Left renal pelvis (tissue), 4 donors: Measurements from ENCODE around the gene PARD3. TPM values are rescaled to one million over a fixed set of nuclear protein-coding genes. Genes with fewer than 3 reads are reported as not detected.
"Not testable (repeated sequence)": the region's sequence is repeated elsewhere in the genome, so short reads cannot be mapped to it uniquely, and the experiment has no call there.

Experiments used
- DNase-seq, 4 donors: peaks; one replicate each; pipeline ENCODE4 v3.0.0-alpha.2; 2013; ENCODE audit warnings: low read depth in 4 of 4, low spot score in 3 of 4
- polyA plus RNA-seq, 4 donors: library from polyadenylated mRNA; unstranded; fragments of 120-200 nt; gene quantifications; one replicate each; pipeline ENCODE4 v1.2.1, GENCODE V29; 2013; ENCODE audit not compliant: insufficient read length in 4 of 4

PARD3 gene
- polyA plus RNA-seq, 4 donors = 56.7 to 75.5 (median 69.4) TPM

GRCh38 chr10:34078745-34079470, 736.2 kb downstream of the PARD3 start:
- DNase-seq = no peak

GRCh38 chr10:34078017-34078744, 736.9 kb downstream of the PARD3 start:
- DNase-seq = no peak

GRCh38 chr10:34076443-34076842, 738.7 kb downstream of the PARD3 start:
- DNase-seq = no peak

GRCh38 chr10:34075254-34075926, 739.7 kb downstream of the PARD3 start:
- DNase-seq = no peak

GRCh38 chr10:34074051-34074450, 741.0 kb downstream of the PARD3 start:
- no peak for DNase-seq

GRCh38 chr10:34067741-34068140, 747.4 kb downstream of the PARD3 start:
- not testable (repeated sequence) for DNase-seq

GRCh38 chr10:34063592-34063991, 751.5 kb downstream of the PARD3 start:
- no peak for DNase-seq

GRCh38 chr10:34061841-34062240, 753.3 kb downstream of the PARD3 start:
- DNase-seq = no peak
